ENCODE data around the gene FAM241B. TPM values are rescaled to one million over a fixed set of nuclear protein-coding genes. Genes with fewer than 3 reads are reported as not detected.

Gene FAM241B
- total RNA-seq, 1 experiment from 2014 or later: 2.8 TPM

- DNase-seq (ENCODE audit: low read depth): no peak
Measured at GRCh38 chr10:69666756-69667155, 36.7 kb downstream of the FAM241B start.

GRCh38 chr10:69668721-69669120, 38.7 kb downstream of the FAM241B start:
- DNase-seq (ENCODE audit: low read depth): no peak

- DNase-seq (ENCODE audit: low read depth): no peak
Measured at GRCh38 chr10:69669409-69669808, 39.4 kb downstream of the FAM241B start.

GRCh38 chr10:69673521-69673920, 43.5 kb downstream of the FAM241B start:
- no peak for DNase-seq (ENCODE audit: low read depth)

GRCh38 chr10:69674786-69675185, 44.7 kb downstream of the FAM241B start:
- DNase-seq (ENCODE audit: low read depth): no peak

GRCh38 chr10:69676301-69676700, 46.3 kb downstream of the FAM241B start:
- DNase-seq (ENCODE audit: low read depth): no peak

- no peak for DNase-seq (ENCODE audit: low read depth)
Measured at GRCh38 chr10:69677985-69678654, 48.1 kb downstream of the FAM241B start.

- DNase-seq (ENCODE audit: low read depth): no peak
Measured at GRCh38 chr10:69679736-69680135, 49.7 kb downstream of the FAM241B start.

GRCh38 chr10:69680610-69681009, 50.6 kb downstream of the FAM241B start:
- no peak for DNase-seq (ENCODE audit: low read depth)

- DNase-seq (ENCODE audit: low read depth): no peak
Measured at GRCh38 chr10:69681436-69681835, 51.4 kb downstream of the FAM241B start.

- DNase-seq (ENCODE audit: low read depth): no peak
Measured at GRCh38 chr10:69682955-69683474, 53.0 kb downstream of the FAM241B start.

Other genes with a start within 250 kb of the FAM241B start
- gene TACR2, start 213.3 kb upstream of the FAM241B start, total RNA-seq (2014; rRNA removed; shearing (Covaris generic)): not detected in 2 replicates
- 1.6 and 4.6 TPM in 2 replicates for gene TSPAN15, start 178.8 kb upstream of the FAM241B start, total RNA-seq (2014; rRNA removed; shearing (Covaris generic))
- not detected in 2 replicates for gene NEUROG3, start 56.8 kb upstream of the FAM241B start, total RNA-seq (2014; rRNA removed; shearing (Covaris generic))
- 13.0 and 19.5 TPM in 2 replicates for gene COL13A1, start 171.7 kb downstream of the FAM241B start, total RNA-seq (2014; rRNA removed; shearing (Covaris generic))